AG20443 (cell line): ENCODE results near the gene RAB8B.

ENCODE experiments used
- DNase-seq: peaks from one replicate; pipeline ENCODE4 v3.0.0; 2012; ENCODE audit warnings: low spot score, mixed read lengths

RAB8B gene

DNA sequence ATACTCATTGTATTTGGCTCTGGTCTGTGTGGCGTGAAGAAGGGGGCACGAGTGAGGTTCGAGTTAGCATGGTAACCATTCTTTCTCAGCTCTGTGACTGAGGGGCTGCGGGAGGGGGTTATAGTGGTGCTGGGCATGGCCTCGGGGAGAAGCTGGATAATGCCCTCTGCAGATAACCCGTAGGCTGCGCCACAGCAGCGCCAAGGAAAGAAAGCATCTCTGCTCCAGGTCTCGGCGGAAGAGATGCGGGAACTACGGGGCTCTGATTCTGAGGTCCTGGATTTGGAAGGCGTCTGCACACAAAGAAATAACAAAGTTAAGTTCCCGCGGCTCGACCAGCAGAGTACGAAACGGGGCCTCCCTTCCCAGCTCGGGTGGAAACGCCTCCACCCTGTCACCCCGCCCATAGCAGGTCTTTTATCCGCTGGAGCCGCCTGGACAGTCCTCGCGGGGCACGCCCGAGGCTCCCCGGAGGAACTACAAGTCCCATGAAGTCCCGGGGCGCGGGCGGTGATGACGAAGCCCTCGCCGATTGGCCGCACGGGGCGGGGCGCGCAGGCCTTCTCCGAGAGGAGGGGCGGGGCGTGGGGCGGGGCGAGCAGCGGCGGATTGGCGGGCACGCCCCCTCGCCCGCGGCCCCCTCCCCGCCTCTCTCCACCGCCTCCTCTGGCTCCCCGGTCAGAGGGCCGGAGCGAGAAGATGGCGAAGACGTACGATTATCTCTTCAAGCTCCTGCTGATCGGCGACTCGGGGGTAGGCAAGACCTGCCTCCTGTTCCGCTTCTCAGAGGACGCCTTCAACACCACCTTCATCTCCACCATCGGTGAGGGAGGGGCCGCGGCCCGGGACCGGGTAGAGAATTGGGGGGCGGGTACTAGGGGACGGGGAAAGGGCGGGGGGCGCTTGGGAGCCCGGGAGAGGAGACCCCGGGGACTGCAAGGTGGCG lies at the start of gene RAB8B:
TSS of gene RAB8B (plus strand) at position 681 of the 946 bp plus-strand sequence. CDS start at position 700, 19 bp downstream.
- DNase-seq, result peak; percentile 98

- DNase-seq, result no peak
These were observed 48.5 kb upstream of the RAB8B start for GRCh38 chr15:63140936-63141335.

DNA sequence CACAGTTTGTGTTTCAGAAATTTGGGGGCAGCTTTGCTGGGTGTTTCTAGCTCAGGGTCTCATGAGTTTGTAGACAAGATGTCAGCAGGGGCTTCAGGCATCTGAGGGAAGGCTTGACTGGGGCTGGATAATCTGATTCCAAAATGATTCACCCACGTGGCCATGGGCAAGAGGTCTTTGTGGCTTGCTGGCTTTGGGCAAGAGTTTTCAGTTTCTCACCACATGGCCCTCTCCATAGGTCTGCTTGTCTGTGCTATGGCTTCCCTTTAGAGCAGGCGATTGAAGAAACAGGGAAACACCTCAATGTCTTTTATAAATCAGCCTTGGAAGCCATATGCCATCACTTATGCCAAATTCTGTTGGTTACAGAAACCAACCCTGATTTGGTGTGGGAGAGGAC lies 44.0 kb upstream of the RAB8B start:
- DNase-seq, result no peak

GRCh38 chr15:63146684-63147083 lies 42.7 kb upstream of the RAB8B start:
- DNase-seq, result no peak

DNA sequence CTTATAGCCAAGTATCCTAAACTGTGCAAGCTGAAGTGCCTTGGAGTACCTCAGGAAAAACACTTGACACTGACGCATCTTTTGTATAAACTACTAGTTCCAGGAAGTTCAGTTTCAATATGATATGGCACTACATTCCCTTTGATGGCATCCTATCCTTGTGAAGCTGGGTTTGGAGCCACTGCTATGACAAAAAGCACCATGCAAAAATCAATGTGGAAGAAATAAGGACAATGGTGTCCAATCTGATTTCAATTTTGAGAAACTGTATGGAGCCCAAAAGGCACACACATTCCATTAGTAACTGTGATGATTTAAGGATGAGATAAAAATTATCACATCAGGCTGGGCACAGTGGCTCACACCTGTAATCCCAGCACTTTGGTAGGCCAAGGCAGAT lies 37.7 kb upstream of the RAB8B start:
- no peak for DNase-seq

DNA sequence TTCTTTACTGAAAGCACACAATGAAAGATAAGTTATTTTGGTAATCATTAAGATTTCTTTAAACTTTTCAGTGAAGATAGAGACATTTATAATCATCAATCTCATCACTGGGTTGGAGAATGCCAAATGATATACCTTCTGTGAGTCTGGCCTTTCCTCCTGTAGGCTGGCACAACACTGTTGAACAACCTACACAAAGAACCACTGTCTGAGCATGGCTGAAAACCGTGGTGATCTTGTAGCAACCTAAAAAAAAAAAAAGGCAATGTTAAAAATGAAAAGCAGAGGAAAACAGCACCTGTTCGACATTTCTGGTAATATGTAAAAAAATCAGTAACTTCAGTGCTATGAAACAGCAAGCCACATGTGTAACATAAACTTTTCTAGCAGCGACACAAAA lies 33.9 kb upstream of the RAB8B start:
- DNase-seq, result no peak

- no peak for DNase-seq
These were observed 33.2 kb upstream of the RAB8B start for GRCh38 chr15:63156086-63156710.

DNA sequence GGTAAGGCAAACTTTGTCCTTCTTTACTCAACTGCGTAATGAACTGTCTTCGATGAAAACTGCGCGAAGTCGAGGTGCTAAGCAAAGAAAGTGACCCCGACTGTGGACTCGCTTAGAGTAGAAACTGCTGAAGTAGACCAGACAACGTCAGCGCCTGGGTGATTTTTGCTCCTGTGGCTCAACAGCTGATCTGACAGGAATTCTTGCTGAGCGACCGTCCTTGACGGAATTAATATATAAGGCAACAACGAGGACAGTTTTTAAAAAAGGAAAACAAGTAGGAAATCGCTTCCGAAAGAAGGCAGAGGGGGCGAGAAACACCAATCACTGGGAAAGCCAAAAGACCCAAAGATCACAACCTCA lies 32.7 kb upstream of the RAB8B start:
- peak; percentile 49 for DNase-seq

GRCh38 chr15:63157118-63157843 lies 32.1 kb upstream of the RAB8B start, which contains the start of gene RPS27L:
Gene RPS27L, minus strand, starts transcription at chr15:63157477. Its CDS starts 72 bp downstream, at chr15:63157405.
- peak; percentile 91 for DNase-seq

DNA sequence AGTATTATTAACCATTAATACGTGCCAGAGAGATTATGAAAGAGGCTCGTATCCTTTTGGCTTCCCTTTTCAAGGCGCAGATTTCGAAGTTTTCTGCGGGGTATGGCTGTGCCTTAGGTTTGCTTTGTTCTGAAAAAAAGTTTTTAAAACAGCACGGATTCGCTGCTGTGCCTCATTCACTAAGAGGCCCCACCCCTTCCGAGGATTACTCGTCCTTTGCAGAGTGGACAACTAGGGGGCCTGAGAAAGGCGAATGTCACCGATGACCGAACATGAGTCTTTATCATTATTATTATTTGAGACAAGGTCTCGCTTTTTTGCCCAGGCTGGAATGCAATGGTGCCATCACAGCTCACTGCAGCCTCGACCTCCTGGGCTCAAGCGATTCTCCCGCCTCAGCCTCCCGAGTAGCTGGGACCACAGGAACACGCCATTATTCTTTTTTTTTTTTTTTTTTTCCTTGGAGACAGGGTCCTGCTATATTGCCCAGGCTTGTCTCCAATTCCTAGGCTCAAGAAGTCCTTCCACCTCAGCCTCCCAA lies 31.4 kb upstream of the RAB8B start:
- peak; percentile 85 for DNase-seq

DNA sequence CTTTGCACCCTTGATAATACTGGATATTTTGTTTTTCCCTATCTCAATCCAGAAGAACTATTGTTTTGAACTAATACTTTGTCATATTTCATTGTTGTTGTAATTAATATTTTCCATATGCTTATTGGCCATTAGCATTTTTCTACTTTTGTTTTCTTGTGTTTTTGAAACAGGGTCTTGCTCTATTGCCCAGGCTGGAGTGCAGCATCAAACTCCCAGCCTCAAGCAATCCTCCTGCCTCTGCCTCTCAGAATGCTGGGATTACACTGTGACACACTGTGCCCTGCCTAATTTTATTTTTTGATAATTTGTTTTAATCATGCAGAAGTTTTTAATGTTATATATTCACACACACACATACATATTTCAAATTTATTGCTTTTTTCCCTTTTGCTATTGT lies 28.8 kb upstream of the RAB8B start:
- DNase-seq, result no peak

DNA sequence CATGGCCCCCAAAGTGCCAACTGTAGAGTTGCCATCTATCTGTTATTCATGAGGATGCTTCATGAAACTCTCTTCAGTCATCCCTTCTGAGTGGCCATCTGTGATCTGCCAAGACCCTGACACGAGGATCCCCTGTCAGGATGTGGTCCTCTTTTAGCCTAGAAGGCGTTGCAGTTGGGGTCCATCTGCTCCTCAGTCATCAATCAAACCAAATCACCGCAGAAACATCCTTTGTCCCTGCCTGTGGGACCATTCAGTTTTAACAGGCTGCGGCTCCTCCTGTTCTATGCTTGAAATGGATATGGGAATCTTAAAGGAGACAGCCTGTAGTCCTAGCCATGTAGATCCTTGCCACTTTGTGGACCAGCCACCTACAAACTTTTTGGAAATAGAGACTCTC lies 26.2 kb upstream of the RAB8B start:
- no peak for DNase-seq

DNA sequence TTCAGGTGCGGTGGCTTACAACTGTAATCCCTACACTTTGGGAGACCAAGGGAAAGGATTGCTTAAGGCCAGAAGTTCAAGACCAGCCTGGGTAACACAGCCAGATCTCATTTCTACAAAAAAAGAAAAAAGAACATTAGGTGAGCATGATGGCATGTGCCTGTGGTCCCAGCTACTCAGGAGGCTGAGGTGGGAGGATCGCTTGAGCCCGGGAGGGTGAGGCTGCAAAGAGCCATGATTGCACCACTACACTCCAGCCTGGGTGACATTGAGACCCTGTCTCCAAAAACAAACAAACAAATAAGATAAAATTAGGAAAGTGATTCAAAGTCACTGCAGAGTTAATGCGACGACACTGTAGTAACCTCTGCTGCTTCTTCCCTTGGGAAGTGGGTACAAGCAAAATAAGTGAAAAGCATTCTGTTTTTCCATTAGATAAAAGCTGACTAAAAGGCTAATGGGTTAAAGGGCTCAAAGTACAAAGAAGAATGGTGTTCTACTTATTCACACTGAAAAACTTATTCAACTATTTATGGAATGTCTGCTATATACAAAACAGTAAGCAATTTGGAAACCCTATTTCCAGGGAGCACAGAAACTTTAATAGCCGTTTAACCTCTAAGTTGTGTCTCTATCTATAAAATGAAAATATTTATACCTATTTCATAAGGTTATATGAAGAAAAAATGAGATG lies 24.1 kb upstream of the RAB8B start:
- DNase-seq, result no peak

DNA sequence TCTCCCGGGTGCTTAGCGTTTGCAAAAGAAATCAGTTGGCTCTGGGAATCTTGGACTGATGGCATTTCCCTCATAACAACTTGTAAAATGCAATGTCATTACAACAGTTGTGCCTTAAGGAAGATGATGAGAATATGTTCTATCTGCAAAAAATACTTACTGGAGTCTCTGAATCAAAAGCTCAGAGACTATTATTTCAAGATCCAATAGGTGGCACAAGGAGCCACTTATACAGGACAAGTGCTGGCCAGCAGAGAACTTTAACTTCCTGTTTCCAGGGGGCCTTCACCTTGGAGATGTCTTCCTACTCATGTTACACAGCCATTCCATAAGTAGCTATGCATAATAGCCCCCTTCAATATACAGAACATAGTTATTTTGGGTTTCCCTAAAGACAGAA lies 23.2 kb upstream of the RAB8B start:
- no peak for DNase-seq

- DNase-seq, result no peak
These were observed 19.6 kb upstream of the RAB8B start for GRCh38 chr15:63169788-63170187.

DNA sequence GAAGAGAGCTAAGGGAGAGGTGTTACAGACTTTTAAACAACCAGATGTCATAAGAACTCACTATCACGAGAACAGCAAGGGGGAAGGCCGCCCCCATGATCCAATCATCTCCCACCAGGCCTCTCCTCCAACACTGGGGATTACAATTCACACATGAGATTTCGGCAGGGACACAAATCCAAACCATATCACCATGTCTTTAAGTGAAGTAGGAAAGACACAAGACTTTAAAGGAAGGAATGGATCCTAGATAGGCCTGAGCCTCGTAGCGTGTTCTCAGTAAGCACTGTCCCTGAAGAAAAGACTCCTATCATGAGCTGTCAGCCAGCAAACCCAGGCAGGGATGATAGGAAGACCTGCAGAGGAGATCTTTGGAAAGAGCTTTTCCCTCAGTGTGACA lies 17.0 kb upstream of the RAB8B start:
- no peak for DNase-seq

- DNase-seq, result no peak
These were observed 16.5 kb upstream of the RAB8B start for GRCh38 chr15:63172851-63173451.

- no peak for DNase-seq
These were observed 13.1 kb upstream of the RAB8B start for GRCh38 chr15:63176302-63176701.

GRCh38 chr15:63178034-63178433 lies 11.4 kb upstream of the RAB8B start:
- DNase-seq, result no peak

GRCh38 chr15:63180746-63181145 lies 8.7 kb upstream of the RAB8B start:
- no peak for DNase-seq

GRCh38 chr15:63181648-63182047 lies 7.8 kb upstream of the RAB8B start:
- no peak for DNase-seq
